Left ventricle myocardium inferior (tissue), 1 donor: Measurements from ENCODE around the gene ETDC. TPM values are rescaled to one million over a fixed set of nuclear protein-coding genes. Genes with fewer than 3 reads are reported as not detected.
"Not testable (repeated sequence)": the region's sequence is repeated elsewhere in the genome, so short reads cannot be mapped to it uniquely, and the experiment has no call there.

Experiments
- DNase-seq: peaks from one replicate; pipeline ENCODE4 v3.0.0-alpha.2; 2020
- H3K27ac ChIP-seq: fragments of 200-600 bp; replicated peaks from 2 replicates; pipeline ENCODE4 v1.8.0; 2021
- H3K27me3 ChIP-seq: fragments of 200-600 bp; 2 replicates; pipeline ENCODE4 v1.8.0; 2021; ENCODE audit warnings: low read depth
- H3K36me3 ChIP-seq: fragments of 200-600 bp; 2 replicates; pipeline ENCODE4 v1.8.0; 2021
- H3K4me1 ChIP-seq: fragments of 200-600 bp; 2 replicates; pipeline ENCODE4 v1.8.0; 2021
- H3K4me3 ChIP-seq: fragments of 200-600 bp; 2 replicates; pipeline ENCODE4 v1.8.0; 2021; ENCODE audit warnings: mild to moderate bottlenecking, moderate library complexity
- H3K9me3 ChIP-seq: fragments of 200-600 bp; replicated peaks from 2 replicates; pipeline ENCODE4 v1.8.0; 2021
- CTCF ChIP-seq: fragments of 200-600 bp; IDR thresholded peaks from 2 replicates; pipeline ENCODE4 v1.8.0; 2021; ENCODE audit warnings: antibody characterized with exemption, mild to moderate bottlenecking, borderline replicate concordance
- intact Hi-C: fragments of 100-400 bp; cut with micrococcal nuclease; formaldehyde crosslinking; loops from one replicate; pipeline ENCODE4 v1.11.0; 2022
- long read RNA-seq: library from polyadenylated mRNA; unstranded; transcript quantifications from one replicate; pipeline ENCODE4 v2.0.0, GENCODE V29; 2021
- total RNA-seq: library from RNA; stranded (reverse); fragmentation: NEBNext Ultra II Directional; extraction: Animal tissue kit (Norgen Biotek cat#: 25700); gene quantifications from one replicate; pipeline ENCODE4 v1.2.1, GENCODE V29; 2021
- donor health status: DM: no; HTN: yes; CAD: no; lungs with severe emphysema.

The ETDC gene
- total RNA-seq, result not detected
- long read RNA-seq, result 0 reads

- H3K27me3 ChIP-seq, result no peaks in the 10 kb centered on the region
- no peaks in the 10 kb centered on the region for H3K36me3 ChIP-seq
- DNase-seq, result no peak
- TF ChIP-seq CTCF, result no peak
- intact Hi-C loops, result no loop called here
- peaks cover 23% of the 10 kb centered on the region for H3K9me3 ChIP-seq
- no peaks in the 10 kb centered on the region for H3K4me1 ChIP-seq
- H3K4me3 ChIP-seq, result no peak within 1 kb of the TSS
- no peak within 1 kb of the TSS for H3K27ac ChIP-seq
Observed at GRCh38 chrX:135309430-135309923, at the start of gene ETDC. TSS of gene ETDC (plus strand) at chrX:135309480. CDS start at chrX:135309480, 0 bp downstream.

- DNase-seq, H3K9me3 ChIP-seq, H3K36me3 ChIP-seq, H3K4me3 ChIP-seq, H3K27ac ChIP-seq, H3K27me3 ChIP-seq, H3K4me1 ChIP-seq, intact Hi-C loops: not testable (repeated sequence)
Observed at GRCh38 chrX:135260976-135261375, 48.3 kb upstream of the ETDC start.

- DNase-seq, H3K36me3 ChIP-seq, H3K27ac ChIP-seq, intact Hi-C loops, H3K4me3 ChIP-seq, H3K27me3 ChIP-seq, H3K4me1 ChIP-seq: not testable (repeated sequence)
- H3K9me3 ChIP-seq, result peaks cover 14% of the 10 kb centered on the region
Observed at GRCh38 chrX:135263376-135263775, 45.9 kb upstream of the ETDC start.

GRCh38 chrX:135264206-135264605, 45.1 kb upstream of the ETDC start:
- no peaks in the 10 kb centered on the region for H3K27me3 ChIP-seq
- no peaks in the 10 kb centered on the region for H3K4me1 ChIP-seq
- intact Hi-C loops, result no loop called here
- H3K4me3 ChIP-seq, result no peak overlapping the region
- H3K27ac ChIP-seq, result no peak overlapping the region
- no peak for DNase-seq
- H3K9me3 ChIP-seq, result peaks cover 22% of the 10 kb centered on the region
- no peaks in the 10 kb centered on the region for H3K36me3 ChIP-seq
- TF ChIP-seq CTCF, result no peak

GRCh38 chrX:135273162-135273561, 36.1 kb upstream of the ETDC start:
- H3K9me3 ChIP-seq, result peaks cover 50% of the 10 kb centered on the region
- TF ChIP-seq CTCF, result no peak

DNA sequence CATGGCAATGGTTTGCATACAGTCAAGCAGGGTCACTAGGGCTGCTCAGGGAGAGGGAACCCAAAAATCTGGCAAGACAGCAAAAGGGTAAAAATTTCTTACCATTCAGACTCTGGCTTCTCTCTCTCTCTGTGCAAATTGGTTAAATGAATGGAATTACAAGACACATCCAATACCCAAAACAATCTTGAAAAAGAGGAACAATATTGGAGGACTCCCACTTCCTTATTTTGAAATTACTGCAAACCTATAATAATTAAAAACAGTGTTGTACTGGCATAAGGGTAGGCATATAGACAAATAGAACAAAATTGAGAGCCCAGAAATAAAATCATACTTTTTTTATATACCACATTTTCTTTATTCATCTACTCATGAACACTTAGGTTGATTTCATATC, 33.3 kb upstream of the ETDC start:
- H3K27ac ChIP-seq, result no peak overlapping the region
- H3K27me3 ChIP-seq, result no peaks in the 10 kb centered on the region
- no peak for TF ChIP-seq CTCF
- H3K36me3 ChIP-seq, result no peaks in the 10 kb centered on the region
- no peaks in the 10 kb centered on the region for H3K4me1 ChIP-seq
- no peak overlapping the region for H3K4me3 ChIP-seq
- DNase-seq, result no peak
- intact Hi-C loops, result no loop called here
- H3K9me3 ChIP-seq, result peaks cover 58% of the 10 kb centered on the region

More at GRCh38 chrX:135273162-135273561, 36.1 kb upstream of the ETDC start:
- Histone ChIP-seq H3K27ac (no peak overlapping the region), H3K4me3 (no peak overlapping the region), H3K27me3 (no peaks in the 10 kb centered on the region), H3K4me1 (no peaks in the 10 kb centered on the region), H3K36me3 (no peaks in the 10 kb centered on the region)
- no peak for DNase-seq
- intact Hi-C loops, result no loop called here
